NCI-H2029 treated with DMSO at 0.1 percent for 48 hours (cell line): ENCODE measurements around the gene SLC2A4RG.

Source experiments
- DNase-seq: peaks from one replicate; lab custom pipeline; 2025; lab: John Stamatoyannopoulos, UW

The SLC2A4RG gene

DNA sequence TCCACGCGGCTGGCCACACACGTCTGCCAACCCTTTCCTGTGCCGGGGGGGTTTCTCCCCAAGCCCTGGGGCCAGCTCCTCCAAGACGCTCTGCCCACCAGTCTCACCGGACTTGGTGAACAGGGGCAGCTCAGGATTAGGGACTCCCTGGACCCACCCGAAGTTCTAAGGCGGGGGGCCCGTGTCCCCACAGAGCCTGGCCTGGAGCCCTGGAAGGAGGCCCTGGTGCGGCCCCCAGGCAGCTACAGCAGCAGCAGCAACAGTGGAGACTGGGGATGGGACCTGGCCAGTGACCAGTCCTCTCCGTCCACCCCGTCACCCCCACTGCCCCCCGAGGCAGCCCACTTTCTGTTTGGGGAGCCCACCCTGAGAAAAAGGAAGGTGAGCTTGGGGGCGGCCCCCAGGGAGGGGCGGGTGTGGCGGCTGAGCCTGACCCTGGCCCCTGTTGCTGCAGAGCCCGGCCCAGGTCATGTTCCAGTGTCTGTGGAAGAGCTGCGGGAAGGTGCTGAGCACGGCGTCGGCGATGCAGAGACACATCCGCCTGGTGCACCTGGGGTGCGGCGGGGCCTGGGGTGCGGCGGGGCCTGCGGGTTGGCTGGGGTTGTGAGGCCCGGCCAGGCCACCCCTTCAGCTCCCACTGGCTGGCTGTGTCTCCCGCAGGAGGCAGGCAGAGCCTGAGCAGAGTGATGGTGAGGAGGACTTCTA, 2.3 kb downstream of the SLC2A4RG start:
- DNase-seq = no peak

DNA sequence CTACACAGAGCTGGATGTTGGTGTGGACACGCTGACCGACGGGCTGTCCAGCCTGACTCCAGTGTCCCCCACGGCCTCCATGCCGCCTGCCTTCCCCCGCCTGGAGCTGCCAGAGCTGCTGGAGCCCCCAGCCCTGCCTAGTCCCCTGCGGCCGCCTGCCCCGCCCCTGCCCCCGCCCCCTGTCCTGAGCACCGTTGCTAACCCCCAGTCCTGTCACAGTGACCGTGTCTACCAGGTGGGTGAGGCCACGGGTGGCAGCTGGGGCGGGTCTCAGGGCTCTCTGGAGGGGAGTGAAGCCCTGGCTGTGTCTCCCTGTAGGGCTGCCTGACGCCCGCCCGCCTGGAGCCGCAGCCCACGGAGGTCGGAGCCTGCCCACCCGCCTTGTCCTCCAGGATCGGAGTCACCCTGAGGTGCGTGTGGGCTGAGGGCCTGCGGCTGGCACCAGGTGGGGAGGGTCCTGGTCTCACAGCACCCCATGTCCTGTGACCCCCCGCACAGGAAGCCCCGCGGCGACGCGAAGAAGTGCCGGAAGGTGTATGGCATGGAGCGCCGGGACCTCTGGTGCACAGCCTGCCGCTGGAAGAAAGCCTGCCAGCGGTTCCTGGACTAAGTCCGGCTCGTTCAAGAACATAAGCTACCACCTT, 2.9 kb downstream of the SLC2A4RG start:
- no peak for DNase-seq

DNA sequence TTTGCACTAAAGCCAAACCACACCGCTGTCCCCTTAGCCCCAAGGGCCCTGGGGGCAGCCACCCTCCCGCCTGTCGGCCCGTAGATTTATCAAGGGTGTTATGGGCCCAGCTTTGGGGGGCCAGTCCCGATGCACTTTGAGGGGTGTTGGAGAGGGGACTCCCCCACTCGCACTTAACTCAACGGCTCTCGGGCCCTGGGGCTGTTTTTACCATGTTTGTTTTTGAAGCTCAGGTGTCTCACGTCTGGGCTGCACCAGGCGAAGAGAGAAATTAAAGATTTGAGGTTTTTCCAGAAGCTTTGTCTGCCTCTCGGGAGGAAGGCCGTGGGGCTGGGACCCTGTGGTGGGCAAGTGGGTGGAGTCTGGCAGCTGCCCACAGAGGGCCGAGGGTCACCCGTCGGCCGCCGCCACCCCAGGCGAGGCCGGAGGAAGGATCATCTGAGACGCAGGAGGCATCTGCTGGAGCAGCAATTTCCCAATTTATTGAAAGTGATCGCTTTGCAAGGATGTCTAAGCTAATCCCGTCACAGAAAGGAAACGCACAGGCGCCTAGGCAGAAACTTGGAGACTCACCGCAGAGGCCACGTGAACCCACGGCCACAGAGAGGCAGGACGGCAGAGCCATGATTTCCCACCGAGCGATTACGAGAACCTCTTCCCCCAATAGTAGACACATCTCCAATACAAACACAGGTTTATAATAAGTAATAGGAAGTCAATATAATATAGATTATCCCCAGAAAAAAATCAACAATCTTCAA, 3.8 kb downstream of the SLC2A4RG start:
- DNase-seq = no peak

DNA sequence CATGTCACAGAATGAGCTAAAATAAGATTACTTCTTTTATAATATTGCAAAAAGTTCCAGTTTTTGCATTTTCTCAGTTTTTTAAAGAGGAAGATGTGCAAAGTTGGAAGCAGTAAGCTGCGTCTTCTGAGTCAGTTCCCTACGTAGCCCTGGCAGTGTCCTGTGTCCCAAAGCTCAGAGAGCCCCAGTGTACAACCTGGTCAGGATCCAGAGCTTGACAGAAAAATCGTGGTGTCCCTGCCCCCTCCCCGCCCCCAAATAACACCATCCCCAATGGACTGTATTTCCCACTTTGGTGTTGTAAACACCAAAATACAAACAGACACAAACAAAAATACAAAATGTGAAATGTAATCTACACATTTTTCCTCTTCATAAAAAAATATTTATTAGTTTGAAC, 4.6 kb downstream of the SLC2A4RG start:
- no peak for DNase-seq

DNA sequence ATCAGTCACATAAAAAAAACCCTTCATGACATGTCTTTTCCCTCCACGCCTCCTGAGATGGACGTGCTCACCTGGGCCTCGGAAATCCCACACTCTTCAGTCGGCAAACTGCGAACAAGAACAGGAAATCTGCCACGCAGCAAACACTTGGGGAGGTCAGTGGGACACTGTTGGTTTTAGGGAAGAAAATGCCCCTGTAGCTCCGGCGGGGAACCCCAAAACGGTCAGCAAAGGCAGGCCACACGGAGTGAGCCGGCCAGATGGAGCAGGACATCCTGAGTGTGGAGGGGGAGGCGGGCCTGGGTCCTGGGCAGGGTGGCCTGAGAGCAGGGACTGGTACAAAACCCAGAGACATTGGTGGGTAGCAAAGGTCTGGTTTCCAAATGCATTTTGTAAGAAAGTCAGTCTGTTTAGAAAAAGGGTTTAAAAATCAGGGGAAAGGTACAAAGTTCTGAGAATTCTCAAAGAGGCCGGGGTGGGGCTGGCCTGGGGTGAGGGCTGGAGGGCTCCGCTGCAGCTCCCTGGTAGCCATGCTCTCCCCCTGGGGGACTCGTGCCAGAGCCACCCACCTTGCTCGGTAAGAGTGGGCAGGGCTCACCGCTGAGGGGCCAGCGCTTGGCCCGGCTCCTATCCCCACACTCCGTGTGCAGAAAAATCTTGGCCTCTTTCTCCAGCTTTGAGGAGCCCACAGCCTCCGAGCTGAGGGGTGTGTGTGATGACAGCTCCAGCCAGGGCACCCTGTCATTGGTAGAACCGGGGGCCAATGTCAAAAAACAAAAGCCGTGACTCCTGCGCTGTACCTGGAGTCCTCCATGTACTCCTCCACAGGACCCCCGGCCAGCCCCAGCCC, 5.2 kb downstream of the SLC2A4RG start:
- no peak for DNase-seq

DNA sequence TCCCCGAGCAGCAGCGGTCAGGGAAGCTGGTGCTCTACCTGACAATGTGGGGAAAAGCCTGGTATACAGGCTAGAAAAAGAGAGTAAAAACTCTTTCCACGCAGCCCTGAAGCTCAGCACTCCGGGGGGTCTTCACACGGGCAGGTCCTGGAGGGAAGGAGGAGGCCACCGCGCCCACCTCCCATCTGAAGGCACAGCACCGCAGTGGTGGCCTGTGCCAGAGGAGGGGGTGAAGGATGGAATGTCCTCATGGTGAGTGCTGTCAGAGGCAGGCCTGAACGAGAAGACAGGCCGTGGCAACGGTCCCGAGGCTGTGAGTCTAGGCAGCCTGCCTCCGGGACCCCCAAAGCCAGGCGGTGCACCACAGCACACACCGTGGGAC, 5.8 kb downstream of the SLC2A4RG start:
- DNase-seq = no peak

DNA sequence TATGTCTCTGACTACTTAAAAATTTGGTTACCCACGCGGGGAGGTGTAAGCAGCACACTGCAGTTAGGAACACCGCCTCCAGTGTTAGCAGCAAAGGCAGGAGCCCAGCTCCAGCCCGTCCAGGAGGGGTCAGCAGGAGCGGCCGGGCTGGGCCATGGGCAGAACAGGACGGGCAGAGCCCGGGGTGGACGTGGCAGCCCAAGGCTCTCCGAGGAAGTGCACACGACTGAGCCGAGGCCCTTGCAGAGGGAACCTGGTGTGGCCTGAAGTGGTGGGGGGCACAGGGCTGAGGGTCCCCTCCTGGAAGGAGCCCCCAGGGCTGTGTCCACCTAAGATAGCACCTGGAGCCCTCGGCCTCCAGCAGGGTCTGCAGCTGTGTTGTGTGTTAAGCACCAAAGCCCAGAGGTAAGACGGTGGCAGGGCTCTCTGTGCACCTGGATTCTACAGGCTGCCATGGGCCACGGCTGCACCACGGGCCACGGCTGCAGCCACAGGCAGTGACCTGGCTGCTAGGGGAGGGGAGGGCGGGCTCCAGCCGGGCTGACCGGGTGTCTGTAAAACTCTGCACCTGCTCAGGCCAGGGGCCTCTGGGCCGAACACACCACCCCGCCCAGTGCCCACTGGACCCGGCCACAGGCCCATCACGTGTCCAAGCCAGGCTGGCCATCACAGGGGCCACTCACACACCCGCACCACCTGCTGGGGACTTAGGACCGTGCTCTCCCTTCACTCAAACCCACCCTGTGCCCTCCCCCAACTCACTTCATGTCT, 6.6 kb downstream of the SLC2A4RG start:
- DNase-seq = no peak

DNA sequence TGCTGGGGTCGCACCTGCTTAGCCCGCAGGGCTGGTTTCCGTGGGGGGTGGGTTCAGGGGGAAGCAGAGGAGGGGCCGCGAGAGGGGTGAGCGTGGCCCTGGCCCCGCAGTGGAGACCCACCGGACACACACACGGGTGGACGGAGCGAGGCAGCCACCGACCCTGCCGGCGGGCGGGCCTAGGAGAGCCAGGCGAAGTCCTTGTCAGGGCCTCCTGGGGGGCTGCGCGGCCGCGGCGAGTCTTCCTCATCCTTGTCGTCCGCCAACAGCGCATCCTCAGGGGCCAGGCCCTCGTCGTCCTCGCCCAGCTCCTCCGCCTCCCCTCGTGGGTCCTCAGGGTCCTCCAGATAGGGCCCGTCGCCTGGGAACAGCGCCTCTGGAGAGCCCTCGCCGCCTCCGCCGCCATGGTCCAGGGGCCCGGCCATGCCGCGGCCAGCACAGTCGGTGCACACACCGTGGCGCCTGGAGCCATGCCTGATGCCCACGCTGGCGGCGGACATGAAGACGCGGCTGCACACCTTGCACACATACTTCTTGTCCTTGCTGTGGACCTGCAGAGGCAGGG, 7.3 kb downstream of the SLC2A4RG start:
- DNase-seq = no peak

DNA sequence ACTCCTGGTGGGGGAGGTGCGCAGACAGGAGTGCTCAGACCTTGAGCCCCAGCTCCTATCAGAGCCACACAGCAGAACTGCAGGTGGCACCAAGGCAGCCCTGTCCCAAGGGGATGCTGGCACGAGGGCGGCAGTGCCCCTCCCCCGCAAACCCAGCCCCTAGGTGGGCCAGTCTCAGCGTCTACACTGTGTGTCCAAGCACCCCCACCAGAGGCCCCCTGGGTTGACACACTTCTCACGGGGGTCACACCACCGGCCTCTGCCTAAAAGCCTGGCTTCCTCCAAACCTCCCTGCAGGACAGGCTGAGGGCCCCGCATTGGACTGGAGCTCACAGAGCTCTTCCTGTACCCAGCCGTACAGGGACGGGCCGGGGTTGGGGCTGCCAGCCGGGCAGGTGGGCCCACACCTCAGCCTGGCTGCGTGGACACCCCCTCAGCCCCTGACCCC, 8.1 kb downstream of the SLC2A4RG start:
- no peak for DNase-seq

DNA sequence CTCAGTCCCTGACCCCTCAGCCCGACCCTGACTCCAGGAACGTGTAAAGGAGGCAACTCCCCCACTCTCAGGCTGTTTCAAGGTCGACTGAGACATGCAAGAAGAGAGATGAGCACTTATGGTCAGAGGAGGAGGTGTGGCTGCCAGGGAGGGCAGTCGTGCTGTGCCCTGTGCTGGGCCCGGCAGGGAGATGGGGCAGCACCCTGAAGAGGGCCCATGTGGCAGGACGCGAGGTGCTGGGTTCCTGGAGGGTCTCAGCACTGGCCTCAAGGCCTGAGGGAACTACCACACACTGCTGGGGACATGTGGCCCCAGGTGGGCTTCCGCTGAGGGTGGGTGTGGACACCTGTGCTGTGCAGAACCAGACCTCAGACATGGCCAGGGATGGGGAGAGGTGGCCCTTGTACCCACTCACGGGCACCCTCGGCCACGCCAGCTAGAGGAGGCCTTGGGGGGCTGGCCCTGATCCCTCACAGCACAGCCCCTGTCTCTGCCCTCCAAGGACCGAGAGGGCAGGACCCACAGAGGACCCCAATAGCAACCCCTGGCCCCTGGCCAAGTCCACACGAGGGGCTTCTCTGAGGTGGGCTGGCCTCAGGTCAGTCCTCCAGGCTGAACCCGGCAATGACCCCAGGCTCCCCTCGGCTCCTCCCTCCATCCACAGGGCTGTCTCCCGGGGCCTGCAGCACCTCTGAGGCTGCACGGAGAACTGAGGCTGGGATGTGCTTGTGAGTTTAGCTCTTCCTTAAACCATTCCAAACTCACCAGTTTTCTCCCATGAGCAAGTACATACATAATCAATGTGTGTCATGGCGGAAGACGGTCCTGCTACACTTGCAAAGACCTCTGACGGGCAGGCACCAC, 8.7 kb downstream of the SLC2A4RG start:
- DNase-seq = no peak

DNA sequence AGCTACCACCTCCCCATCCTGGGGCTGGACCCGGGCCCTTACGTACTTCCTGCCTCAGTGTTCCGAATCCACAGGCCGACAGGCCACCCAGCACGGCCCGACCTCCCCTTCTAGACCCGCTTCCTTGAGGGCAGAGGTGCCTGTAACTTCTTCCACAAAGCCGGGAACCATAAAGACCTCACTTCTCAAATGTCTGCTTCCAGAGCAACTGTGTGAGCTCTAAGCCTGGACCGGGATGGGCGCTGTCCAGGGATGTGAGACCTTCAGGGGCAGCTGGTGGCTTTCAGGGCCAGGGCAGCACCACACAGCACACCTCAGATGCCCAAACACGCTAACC, 9.3 kb downstream of the SLC2A4RG start:
- no peak for DNase-seq

DNA sequence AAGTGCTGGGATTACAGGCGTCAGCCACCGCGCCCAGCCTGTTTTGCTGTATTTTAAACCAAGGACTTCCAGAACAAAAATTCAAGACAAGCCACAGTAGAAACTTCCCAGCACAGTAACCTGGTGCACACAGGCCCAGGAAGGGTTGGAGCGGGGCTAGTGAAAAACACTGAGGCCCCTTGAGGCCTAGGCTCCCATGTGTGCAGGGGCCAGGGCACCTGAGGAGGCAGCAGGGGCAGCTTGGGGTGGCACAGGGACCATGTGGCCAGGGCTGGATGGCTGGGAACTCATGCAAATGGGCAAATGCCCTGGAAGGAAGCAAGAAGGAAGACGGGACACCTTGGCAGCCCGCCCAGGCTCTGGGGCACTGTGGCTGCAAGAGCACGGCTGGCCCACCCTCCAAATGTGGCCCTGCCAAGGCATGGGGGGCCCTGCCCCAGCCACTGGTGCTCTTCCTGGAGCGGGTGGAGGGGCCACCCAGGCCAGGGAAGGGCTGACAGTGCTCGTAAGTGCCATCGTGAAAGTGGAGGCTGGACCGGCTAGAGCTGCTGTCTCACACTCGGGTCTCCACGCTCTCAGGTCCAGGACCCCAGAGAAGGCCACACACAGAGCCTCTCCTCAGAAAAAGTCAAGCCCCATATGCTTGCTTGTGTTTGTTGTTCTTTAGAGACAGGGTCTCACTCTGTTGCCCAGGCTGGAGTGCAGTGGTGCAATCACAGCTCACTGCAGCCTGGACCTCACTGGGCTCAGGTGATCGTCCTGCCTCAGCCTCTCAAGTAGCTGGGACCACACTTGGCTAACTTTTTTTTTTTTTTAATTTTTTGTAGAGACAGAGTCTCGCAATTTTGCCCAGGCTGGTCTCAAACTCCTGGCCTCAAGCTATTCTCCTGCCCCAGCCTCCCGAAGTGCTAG, 10.3 kb downstream of the SLC2A4RG start:
- DNase-seq = no peak

DNA sequence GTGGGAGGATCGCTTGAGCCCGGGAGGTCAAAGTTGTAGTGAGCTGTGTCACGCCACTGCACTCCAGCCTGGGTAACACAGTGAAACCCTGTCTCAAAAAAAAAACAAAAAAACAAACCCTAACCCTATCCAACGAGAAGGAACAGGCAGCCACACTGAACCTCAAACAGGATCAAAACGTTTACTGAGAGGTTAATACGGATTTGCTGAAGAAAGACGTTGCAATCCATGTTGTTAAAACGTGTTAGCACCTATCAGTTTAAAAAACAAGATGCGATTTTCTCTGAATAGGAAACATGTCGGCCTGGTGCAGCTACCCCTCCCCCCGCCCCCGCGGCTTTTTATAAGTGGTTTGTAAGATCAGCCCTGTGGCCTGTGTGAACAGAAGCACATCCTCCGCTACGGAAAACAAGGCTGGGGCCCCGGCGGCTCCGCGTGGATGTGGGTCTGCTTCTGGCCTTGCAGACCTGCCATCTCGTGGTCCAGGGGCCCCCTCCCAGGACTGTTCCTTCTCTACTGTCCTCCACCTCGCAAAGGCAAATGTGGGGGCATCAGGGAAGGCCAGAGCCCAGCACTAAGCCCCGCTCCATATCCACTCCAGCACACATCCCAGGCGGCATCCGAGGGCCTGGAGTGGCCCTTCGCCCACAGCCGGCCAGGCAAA, 11.4 kb downstream of the SLC2A4RG start:
- DNase-seq = no peak

DNA sequence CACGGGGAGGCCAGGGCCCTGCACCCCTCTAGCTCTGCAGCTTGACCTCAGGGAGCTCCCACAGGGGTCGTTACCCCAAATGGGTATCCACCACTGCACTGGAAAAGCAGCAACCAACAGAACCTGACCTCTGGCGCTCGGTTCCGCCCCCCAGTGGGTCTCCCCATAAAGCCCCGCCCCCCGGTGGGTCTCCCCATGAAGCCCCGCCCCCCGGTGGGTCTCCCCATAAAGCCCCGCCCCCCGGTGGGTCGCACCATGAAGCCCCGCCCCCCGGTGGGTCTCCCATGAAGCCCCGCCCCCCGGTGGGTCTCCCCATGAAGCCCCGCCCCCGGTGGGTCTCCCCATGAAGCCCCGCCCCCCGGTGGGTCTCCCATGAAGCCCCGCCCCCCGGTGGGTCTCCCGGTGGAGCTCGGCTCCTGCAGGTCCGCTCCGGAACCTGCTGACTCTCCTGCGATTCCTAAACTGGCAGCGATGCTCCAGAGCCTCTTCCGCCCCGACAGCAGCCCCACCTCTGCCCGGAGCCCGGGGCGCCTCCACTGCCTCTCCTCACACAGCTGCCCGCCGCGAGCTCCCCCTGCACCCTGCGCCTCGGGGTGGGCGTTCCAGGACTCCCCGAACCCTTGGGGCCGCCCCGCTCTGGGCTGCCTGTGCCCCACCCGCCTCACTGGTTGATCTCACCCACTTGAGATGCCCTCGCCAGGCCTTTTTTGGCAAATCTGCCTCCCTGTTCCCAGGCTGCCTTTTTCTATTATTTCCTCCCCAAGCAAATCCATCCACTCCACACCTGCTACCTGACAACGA, 12.1 kb downstream of the SLC2A4RG start:
- no peak for DNase-seq

DNA sequence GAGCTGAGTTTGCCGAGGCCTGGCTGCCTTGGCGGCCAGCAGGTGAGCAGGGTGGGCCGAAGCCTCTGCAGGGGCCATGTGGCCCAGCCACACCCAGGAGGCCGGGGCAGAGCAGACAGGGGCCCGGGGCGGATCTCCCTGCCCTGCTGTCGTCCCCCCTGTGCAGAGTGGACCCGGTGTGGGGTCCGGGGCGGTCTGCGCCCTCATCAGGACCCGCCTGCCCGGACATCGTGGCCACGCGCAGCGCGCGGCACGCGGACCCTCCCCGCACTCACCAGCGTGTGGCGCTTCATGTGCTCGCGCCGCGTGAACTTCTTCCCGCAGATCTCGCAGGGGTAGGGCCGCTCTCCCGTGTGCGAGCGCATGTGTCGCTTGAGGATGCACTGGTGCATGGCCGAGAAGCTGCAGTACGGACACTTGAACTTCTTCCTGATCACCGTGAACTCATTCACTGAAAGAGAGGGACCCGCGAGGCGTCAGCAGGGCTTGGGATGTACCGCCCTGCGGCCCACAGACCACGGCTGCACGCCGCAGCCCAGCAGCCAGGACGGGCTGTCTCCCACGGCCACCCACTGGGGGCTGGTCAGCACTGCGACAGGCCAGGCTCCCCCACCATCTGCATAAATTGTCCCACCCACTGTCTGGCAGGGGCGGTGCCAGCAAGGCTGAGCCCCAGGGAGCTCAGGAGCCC, 13.0 kb downstream of the SLC2A4RG start:
- DNase-seq = no peak

DNA sequence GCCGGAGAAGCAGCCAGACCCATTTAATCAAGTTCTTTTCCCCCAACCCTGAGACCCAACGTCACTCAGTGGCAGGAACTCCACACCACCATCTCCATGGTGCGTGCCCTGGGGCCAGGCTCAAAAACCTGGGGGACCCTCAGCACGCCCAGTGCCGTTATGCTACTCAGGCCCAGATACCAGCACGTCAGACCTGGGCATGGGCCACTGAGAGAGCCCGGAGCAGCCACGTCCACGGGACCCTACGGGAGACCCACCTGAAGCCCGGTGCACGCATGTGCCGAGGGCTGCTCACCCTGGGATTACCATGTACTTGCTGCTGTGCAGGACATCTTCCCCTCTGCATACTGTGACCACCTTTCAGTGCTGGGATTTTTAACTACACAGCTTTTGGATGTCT, 13.8 kb downstream of the SLC2A4RG start:
- no peak for DNase-seq

DNA sequence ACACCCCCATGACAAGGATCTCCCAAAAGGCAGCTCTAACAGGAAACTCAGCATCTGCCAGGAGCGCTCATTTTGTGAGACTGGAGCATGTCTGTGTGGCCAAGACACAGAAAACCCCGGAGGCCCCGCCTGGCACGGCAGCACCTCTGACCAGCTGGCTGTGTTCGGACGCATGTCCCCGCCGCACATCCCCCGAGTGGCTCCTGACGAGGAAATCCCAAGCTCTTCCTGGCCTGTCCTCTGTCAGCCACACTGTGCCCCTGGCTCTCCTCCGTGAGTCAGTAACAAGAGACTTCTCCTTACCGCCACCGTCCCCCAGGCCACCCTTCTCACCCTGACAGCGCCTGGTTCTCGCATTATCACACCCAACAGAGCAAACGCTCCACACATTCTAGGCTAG, 14.4 kb downstream of the SLC2A4RG start:
- no peak for DNase-seq
